Suppressor macrophage (primary cell): Measurements from ENCODE around the gene RET.

Experiments used
- DNase-seq, 4 experiments: peaks; one replicate each; pipeline ENCODE4 v3.0.0-alpha.2; 2020 to 2022

The RET gene

DNA sequence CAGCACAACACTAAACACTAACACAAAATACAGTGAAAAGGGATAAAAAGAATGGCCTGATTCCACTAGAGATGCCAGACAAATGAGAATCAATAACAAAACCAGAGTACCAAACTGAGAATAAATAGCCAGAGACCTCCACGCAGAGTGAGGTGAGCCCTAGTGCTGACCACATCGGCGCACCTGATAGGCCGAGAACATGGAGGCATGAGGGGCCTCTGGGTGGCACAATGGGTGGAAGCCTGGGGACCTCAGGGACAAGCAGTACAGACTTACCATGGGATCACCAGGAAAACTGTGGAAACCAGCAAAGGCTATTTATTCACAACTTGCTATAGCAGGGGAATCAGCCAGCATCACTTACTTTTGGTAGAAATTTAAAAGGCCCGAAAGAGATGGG lies 59.6 kb downstream of the RET start:
- no peak for DNase-seq

- DNase-seq, result peak in 2 of 4 experiments; percentile 30 to 42
Observed at GRCh38 chr10:43136995-43137716, 60.3 kb downstream of the RET start.

GRCh38 chr10:43137717-43138020 lies 60.8 kb downstream of the RET start:
- DNase-seq, result peak; percentile 58 to 70 (median 60)

DNA sequence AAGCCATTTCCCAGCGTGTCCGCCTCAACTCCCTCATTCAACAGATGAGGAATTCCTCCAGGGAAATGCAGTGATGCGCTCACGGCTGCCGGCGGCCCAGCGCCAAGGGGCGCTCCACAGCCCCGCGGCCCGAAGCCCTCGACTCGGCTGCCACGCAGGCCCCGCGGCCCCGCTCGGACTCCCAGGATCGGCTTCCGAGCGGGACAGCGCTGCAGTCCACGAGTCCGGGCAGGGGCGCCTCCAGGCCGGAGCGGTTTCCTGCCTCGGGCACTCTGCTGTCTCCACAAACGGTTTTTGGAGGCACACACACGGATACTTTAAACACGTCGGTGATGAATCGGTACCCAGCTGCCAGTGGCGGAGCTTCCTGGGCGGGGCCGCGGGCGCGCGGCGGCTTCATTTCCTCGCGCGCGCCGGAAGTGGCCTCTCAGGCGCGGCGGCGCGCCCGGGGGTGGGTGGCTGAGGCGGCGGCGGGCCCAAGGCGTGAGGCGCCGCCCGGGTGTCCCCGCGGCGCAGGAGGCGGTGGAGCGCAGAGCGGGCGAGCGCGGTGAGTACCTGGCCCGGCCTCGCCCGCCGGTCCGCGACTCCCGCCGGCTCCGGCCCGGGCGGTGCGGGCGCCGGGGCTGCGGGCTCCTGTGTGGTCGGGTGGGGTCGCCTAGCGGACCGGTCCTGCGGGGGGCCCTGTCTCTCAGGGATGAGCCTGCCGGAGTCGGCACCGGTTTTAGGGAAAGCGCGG lies 61.3 kb downstream of the RET start, which contains the start of gene CSGALNACT2:
Gene CSGALNACT2, plus strand, starts transcription at position 425 of the 736 bp plus-strand sequence. CDS start 16,705 bp downstream, outside the sequence.
- DNase-seq, result peak; percentile 91 to 97 (median 94)

- peak in 3 of 4 experiments; percentile 51 to 64 (median 52) for DNase-seq
Observed at GRCh38 chr10:43138757-43139241, 61.9 kb downstream of the RET start.

DNA sequence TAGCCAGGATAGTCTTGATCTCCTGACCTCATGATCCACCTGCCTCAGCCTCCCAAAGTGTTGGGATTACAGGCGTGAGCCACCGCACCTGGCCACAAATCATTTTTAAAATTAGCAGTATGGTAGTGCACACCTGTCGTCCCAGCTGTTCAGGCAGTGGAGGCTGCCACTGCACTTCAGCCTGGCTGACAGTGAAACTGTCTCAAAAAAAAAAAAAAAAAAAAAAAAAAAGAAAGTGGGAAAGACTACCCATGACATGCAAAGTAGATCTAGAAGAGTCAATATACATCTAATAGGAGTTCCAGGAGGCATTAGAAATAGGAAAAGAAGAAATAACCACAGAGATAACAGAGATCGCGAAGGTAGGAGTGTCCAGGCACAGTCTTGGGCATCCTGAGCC lies 64.6 kb downstream of the RET start:
- DNase-seq, result no peak

DNA sequence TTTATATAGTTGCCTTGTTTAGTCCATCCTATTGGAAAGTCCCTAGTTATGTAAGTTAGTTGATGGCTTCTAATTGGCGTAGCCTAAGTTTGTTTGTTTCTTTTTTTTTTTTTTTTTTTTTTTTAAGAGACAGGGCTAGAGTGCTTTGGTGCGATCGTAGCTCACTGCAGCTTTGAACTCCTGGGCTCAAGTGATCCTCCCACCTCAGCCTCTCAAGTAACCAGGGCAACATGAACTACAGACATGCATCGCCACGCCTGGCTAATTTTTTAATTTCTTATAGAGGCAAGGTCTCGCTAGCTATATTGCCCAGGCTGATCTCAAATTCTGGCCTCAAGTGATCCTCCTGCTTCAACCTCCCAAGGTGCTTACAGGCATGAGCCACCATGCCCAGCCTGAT lies 68.4 kb downstream of the RET start:
- DNase-seq, result no peak

GRCh38 chr10:43145936-43146335 lies 69.1 kb downstream of the RET start:
- peak in 3 of 4 experiments; percentile 62 to 67 (median 66) for DNase-seq

DNA sequence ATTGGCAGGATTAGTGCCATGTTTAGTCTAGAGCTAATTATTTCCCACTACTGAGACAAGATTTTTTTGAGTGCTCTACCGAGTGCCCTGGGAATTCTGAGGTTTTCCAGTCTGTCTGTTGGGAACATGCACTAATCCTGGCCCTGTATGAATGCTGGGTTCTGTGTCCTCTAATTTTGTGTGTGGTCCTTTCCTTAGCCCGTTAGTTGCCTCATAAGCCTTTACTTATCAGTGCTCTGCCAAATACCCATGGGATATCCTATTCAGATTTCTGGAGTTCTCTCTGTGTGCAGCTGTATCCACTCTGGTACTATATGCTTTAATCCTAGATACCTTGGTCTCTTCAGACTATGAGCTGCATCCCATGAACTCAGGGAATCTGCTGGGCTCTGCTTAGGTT lies 74.5 kb downstream of the RET start:
- no peak for DNase-seq

DNA sequence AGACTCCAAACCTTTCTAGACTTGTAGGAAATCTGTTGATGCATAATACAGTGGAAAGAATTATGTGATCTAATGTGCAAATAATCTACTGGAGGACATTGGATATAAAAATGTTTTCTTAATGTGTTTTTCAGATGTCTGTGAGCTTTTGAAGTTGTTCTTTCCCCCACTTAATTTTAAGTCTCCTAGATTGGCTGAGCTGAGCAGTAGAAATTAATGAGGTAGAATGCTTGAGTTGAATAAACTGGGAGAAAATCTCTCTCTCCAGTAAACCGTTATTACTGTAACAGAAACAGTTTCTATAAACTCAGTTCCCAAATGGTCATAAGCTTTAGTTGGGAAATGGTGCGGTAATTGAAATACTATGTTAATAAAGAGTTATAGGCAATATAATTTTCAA lies 77.0 kb downstream of the RET start:
- DNase-seq, result no peak

- DNase-seq, result no peak
Observed at GRCh38 chr10:43155221-43155620, 78.4 kb downstream of the RET start.

DNA sequence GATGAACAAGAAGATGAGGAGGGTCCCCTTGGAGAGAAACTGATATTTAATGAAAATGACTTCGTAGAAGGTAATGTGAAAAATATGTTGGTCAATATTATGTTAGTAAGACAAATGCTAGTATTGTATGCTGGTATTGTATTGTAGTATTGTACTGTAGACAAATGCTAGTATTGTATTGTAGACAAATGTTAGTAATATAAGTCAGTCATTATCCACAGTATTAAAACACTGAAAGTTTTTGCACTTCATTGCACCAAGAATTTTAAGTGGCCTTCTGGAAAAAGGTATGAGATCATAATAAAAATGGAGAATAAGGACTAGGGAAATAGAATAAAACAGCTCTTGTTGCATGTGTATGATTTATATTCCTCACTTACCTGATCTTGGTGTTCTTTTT lies 78.9 kb downstream of the RET start:
- no peak for DNase-seq

GRCh38 chr10:43156590-43157341 lies 79.9 kb downstream of the RET start:
- no peak for DNase-seq

DNA sequence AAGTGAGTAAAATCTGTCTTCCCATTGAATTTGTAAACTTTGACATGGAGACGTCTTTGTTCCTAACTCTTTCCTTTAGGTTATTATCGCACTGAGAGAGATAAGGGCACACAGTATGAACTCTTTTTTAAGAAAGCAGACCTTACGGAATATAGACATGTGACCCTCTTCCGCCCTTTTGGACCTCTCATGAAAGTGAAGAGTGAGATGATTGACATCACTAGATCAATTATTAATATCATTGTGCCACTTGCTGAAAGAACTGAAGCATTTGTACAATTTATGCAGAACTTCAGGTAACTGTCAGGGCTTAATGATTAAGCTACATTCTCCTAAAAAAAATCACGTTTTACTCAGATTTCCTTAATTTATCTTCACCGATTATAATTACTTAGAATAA lies 81.8 kb downstream of the RET start:
- no peak for DNase-seq

- peak; percentile 84 to 94 (median 89) for DNase-seq
Observed at GRCh38 chr10:43160046-43160920, 83.4 kb downstream of the RET start.

DNA sequence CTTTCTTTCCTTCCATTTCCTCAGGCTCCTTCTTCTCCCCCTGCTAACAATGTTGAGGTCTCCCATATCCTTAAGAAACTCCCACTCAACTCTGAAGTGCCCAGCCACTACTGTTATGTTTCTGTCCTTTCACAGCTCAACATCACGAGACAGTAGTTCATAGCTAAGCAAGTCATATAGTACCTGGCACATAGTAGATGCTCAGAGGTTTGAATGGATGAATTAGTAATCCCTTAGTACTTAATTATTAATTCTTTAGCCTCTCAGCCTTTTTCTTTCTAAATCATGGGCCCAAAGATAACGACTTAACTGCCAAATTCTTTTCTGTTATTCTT lies 84.0 kb downstream of the RET start:
- peak in 1 of 4 experiments; percentile 68 for DNase-seq

DNA sequence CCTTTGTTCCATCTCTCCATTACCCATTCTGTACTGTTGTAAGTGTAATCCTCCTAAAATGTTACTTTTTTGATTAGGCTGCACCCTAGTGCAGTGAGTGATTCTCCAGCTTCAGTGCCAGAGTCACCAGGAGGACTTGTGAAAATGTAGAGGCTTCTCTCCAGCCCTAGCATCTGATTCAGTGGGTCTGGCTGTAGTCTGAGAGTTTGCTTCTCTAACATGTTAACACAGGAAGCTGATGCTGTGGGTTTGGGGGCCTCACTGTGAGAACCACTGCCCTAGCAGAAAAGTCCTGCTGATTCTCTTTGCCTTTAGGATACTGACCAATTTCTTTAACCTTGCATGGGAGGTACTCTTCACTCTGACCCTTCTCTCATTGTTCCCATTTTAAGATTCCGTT lies 85.7 kb downstream of the RET start:
- DNase-seq, result no peak

GRCh38 chr10:43166207-43166879 lies 89.5 kb downstream of the RET start:
- DNase-seq, result no peak

DNA sequence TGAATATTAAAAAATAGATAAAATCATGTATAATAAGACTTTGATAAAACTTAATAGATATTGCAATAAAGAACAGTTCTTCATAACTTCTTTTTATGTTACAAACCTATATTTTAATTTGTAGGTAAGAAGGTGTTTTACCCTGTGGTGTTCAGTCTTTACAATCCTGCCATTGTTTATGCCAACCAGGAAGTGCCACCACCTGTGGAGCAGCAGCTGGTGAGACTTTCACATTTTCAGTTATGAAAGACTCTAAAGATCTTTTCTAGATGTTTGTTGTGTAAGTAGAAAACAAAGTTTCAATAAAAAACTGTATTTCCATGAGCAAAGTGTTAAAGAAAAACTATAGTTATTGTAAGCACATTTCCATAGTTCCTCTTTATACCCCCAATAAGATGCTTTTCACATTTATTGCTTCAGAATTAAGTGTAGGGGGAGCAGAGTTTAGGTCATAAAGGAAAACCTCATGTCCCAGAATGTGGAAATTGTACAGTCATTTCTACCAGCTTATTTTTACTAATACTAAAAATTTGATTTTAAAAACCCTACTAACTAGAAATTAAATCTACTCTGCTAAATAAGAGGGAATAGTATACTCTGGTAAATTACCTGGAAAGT lies 90.1 kb downstream of the RET start:
- DNase-seq, result peak; percentile 13 to 83 (median 40)

DNA sequence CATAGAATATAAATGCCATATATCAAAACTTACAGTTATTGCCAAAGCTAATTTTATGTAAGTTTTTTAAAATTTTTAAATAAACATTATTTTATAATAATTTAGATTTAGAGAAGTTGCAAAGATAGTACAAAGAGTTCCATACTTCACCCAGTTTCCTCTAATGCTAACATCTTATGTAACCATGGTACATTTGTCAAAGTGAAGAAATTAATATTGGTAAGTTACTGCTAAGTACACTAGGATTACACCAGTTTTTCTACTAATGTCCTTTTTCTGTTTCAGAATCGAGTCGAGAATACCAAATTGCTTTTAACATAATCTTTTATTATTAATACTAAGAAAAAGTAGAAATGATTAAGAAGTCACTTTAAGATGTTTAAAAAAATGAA lies 90.6 kb downstream of the RET start:
- peak in 2 of 4 experiments; percentile 57 to 62 for DNase-seq

DNA sequence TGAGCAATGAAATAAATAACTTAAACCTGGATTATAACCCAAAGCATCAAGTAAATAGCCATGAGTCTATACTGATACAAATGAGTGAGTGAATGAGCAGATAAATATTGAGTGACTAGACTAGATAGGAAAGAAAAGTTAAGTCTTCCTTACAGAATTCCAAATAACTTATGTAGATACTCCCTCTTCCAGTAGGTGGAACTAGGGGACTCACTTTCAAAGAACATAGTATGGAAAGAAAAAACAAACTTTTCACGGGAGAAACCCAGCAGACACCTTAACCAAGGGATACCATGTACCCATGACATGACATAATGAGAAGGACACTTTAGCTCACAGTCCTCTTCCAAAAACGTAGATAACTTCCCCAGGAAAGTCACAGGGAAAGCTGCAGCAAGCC lies 93.6 kb downstream of the RET start:
- DNase-seq, result no peak
